Esophagus squamous epithelium (tissue), 4 donors: Measurements from ENCODE around the gene EIF3B.

ENCODE experiments used
- CTCF ChIP-seq, 6 experiments: fragments of 450-650 bp in 4 of 6; fragments of 200-600 bp in 2 of 6; sonication (generic) in 2 of 6; IDR thresholded peaks; one replicate each; pipeline ENCODE4 v1.5.1; 2016 to 2019; ENCODE audit warnings: antibody characterized with exemption in 6 of 6, mild to moderate bottlenecking in 4 of 6, moderate library complexity in 4 of 6
- POLR2A ChIP-seq, 4 donors: fragments of 450-650 bp; IDR thresholded peaks; one replicate each; pipeline ENCODE4 v1.6.1; 2017; ENCODE audit warnings: antibody characterized with exemption in 4 of 4, mild to moderate bottlenecking in 4 of 4, moderate library complexity in 3 of 4

GRCh38 chr7:2411049-2411448 is 56.4 kb downstream of the EIF3B start:
- TF ChIP-seq CTCF (IDR thresholded peaks at IDR 0.05) (no peak), POLR2A (IDR thresholded peaks at IDR 0.05) (no peak)
